ENCODE measurements around the gene OR52N1. TPM values are rescaled to one million over a fixed set of nuclear protein-coding genes. Genes with fewer than 3 reads are reported as not detected.

Gene OR52N1
- total RNA-seq, 2 donors from 2014 or later, result not detected

DNA sequence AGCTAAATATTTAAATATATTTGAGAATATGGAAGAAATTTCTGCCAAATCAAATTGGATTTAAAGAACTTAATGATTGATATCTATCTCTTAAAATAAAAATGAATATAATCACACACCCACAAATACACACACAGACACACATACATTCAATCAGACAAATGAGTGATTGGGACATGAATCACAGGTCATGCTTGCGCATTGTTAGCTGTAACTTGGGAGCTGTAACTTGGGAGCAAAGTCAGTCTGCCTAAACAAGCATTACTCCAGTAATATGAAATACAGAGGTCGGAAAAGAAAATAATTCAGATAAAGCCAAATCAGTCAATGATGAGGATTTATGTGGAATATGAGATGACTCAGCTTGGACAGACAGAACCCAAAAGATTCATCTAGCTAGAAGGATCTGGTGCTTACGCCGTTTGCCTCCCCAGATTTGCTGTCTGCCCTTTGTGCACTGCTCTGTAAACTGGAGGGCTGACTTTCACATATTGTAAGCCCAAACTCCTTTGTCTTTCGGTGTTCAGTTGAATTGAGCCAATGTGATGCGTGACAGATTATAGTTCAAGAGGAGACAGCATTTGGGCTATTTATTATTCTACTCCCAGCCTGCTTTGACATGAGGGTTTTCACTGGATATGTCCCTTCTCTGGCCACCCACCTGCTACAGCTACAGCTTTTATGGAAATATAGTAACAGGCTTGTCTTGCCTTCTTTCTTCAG is 53.2 kb downstream of the OR52N1 start:
- intact Hi-C loops (cut with DNase I), result no loop called here

GRCh38 chr11:5737091-5737490 is 54.0 kb downstream of the OR52N1 start:
- no peak for DNase-seq
- TF ChIP-seq POLR2A (IDR thresholded peaks at IDR 0.05), result no peak
- no peak for TF ChIP-seq CTCF (IDR thresholded peaks at IDR 0.05)

More for the DNA sequence above, 53.2 kb downstream of the OR52N1 start:
- TF ChIP-seq CTCF (IDR thresholded peaks at IDR 0.05) (no peak), POLR2A (IDR thresholded peaks at IDR 0.05) (no peak)
- WGBS, 2 donors, result 59 to 65% methylated on average over 6 of the region's 6 CpGs
- H3K4me1 ChIP-seq, result no peaks in the 10 kb centered on the region
- no peak overlapping the region for H3K27ac ChIP-seq
- ATAC-seq (no peak), DNase-seq (no peak)
- H3K9me3 ChIP-seq, result peaks cover 0 to 9% (median 0%) of the 10 kb centered on the region in 3 donors
- no peaks in the 10 kb centered on the region for H3K27me3 ChIP-seq
- H3K36me3 ChIP-seq (replicated peaks in 1 of 2; ENCODE audit: insufficient read depth in 1 of 2, low read depth in 2 of 2), result no peaks in the 10 kb centered on the region
- no peak overlapping the region for H3K4me3 ChIP-seq

More at GRCh38 chr11:5737091-5737490, 54.0 kb downstream of the OR52N1 start:
- H3K27ac ChIP-seq, result no peak overlapping the region
- H3K9me3 ChIP-seq, result peaks cover 0 to 9% (median 0%) of the 10 kb centered on the region in 3 donors
- no peak for ATAC-seq
- no peaks in the 10 kb centered on the region for H3K4me1 ChIP-seq
- intact Hi-C loops (cut with DNase I), result no loop called here
- H3K4me3 ChIP-seq, result no peak overlapping the region
- H3K36me3 ChIP-seq (replicated peaks in 1 of 2; ENCODE audit: insufficient read depth in 1 of 2, low read depth in 2 of 2), result no peaks in the 10 kb centered on the region
- no peaks in the 10 kb centered on the region for H3K27me3 ChIP-seq

Other genes with a start within 250 kb of the OR52N1 start
- gene OR52H1, start 242.7 kb downstream of the OR52N1 start, total RNA-seq, result 1 to 10 TPM in 1 of 2 donors, under 1 TPM in 1; 0.78 to 5.9 TPM
- not detected for gene OR52B6, start 210.4 kb downstream of the OR52N1 start, total RNA-seq
- 1 to 10 TPM; 2.1 to 2.6 TPM for gene TRIM6, start 194.6 kb downstream of the OR52N1 start, total RNA-seq
- 1 to 10 TPM; 2.9 to 4.6 TPM for gene TRIM34, start 166.3 kb downstream of the OR52N1 start, total RNA-seq
- gene TRIM5, start 106.2 kb downstream of the OR52N1 start, total RNA-seq, result 10 to 100 TPM; 18.7 to 25.1 TPM
- 10 to 100 TPM; 18.9 to 20.4 TPM for gene TRIM22, start 101.5 kb downstream of the OR52N1 start, total RNA-seq
- gene OR56B1, start 54.8 kb downstream of the OR52N1 start, total RNA-seq, result not detected
- gene OR52N4, start 37.0 kb downstream of the OR52N1 start, total RNA-seq, result not detected
- not detected for gene OR52N5, start 7.9 kb downstream of the OR52N1 start, total RNA-seq
- not detected for gene OR52N2, start 17.7 kb upstream of the OR52N1 start, total RNA-seq
- gene OR52E6, start 50.6 kb upstream of the OR52N1 start, total RNA-seq, result not detected
- not detected for gene OR52E8, start 66.4 kb upstream of the OR52N1 start, total RNA-seq
- not detected for gene OR52E4, start 89.4 kb upstream of the OR52N1 start, total RNA-seq
- gene OR52E5, start 101.9 kb upstream of the OR52N1 start, total RNA-seq, result not detected
- gene OR56A3, start 151.0 kb upstream of the OR52N1 start, total RNA-seq, result not detected
- gene OR56A5, start 177.2 kb upstream of the OR52N1 start, total RNA-seq, result not detected
- gene OR52L1, start 195.7 kb upstream of the OR52N1 start, total RNA-seq, result not detected
- gene OR56A4, start 215.7 kb upstream of the OR52N1 start, total RNA-seq, result not detected
- gene OR56A1, start 239.5 kb upstream of the OR52N1 start, total RNA-seq, result not detected

Measured in body of pancreas (tissue), 4 donors.